ENCODE results near the gene SP100. TPM values are rescaled to one million over a fixed set of nuclear protein-coding genes. Genes with fewer than 3 reads are reported as not detected.
"Not testable (repeated sequence)": the region's sequence is repeated elsewhere in the genome, so short reads cannot be mapped to it uniquely, and the experiment has no call there.

The SP100 gene
- total RNA-seq, 1 donor from 2014 or later, result 8.3 TPM

DNA sequence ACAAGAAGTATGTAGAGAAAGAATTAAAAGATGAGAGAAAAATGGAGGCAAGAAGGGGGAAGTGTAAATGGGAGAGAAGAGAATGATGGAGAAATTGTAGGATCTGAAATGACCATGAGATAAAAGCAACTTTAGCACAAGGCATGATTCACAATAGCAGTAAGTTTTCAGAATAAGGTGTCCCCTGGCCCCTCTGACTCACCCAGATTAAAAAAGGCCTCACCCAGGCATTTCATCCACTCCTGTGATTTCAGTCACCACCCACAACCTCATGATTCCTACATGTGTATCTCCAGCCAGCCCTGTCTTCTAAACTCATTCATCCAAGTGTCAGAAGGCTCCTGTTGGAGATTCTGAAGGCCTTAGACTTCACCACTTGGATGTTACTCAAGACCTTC, 56.6 kb downstream of the SP100 start:
- Mint-ChIP-seq H3K4me1 (ENCODE audit: unreplicated experiment) (peaks cover 7% of the 10 kb centered on the region), H3K27ac (ENCODE audit: unreplicated experiment) (no peak overlapping the region), H3K27me3 (ENCODE audit: unreplicated experiment) (no peaks in the 10 kb centered on the region), H3K4me3 (ENCODE audit: unreplicated experiment) (no peak overlapping the region), H3K9me3 (ENCODE audit: unreplicated experiment) (no peaks in the 10 kb centered on the region), H3K36me3 (ENCODE audit: low read depth, unreplicated experiment) (no peaks in the 10 kb centered on the region)
- DNase-seq (ENCODE audit: low spot score), result no peak
- TF ChIP-seq, protein P1, sequence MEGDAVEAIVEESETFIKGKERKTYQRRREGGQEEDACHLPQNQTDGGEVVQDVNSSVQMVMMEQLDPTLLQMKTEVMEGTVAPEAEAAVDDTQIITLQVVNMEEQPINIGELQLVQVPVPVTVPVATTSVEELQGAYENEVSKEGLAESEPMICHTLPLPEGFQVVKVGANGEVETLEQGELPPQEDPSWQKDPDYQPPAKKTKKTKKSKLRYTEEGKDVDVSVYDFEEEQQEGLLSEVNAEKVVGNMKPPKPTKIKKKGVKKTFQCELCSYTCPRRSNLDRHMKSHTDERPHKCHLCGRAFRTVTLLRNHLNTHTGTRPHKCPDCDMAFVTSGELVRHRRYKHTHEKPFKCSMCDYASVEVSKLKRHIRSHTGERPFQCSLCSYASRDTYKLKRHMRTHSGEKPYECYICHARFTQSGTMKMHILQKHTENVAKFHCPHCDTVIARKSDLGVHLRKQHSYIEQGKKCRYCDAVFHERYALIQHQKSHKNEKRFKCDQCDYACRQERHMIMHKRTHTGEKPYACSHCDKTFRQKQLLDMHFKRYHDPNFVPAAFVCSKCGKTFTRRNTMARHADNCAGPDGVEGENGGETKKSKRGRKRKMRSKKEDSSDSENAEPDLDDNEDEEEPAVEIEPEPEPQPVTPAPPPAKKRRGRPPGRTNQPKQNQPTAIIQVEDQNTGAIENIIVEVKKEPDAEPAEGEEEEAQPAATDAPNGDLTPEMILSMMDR (IDR thresholded peaks at IDR 0.05; ENCODE audit: unreplicated experiment), result no peak

DNA sequence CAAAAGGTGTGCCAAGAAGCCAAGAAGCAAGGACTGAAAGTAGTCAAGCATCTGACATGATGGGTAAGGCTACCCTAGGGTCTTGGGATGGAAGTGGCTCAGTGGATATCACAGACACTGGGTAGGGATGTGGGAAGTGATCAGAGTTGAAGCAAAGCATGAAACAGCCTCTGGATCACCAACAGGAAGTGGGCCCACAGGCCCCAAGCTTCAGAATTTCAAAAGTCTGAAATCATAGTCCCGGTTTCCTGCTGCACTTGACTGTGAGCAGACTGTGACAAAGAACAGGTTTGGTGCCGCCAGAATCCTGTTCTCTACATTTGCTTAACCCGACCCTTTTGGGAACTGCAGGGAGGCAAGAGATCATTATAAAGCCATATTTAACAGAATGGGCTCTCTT, 57.4 kb downstream of the SP100 start:
- TF ChIP-seq, protein P1 (IDR thresholded peaks at IDR 0.05; ENCODE audit: unreplicated experiment), result no peak
- Mint-ChIP-seq H3K4me3 (ENCODE audit: unreplicated experiment) (no peak overlapping the region), H3K27ac (ENCODE audit: unreplicated experiment) (no peak overlapping the region), H3K9me3 (ENCODE audit: unreplicated experiment) (no peaks in the 10 kb centered on the region), H3K4me1 (ENCODE audit: unreplicated experiment) (peaks cover 7% of the 10 kb centered on the region), H3K27me3 (ENCODE audit: unreplicated experiment) (no peaks in the 10 kb centered on the region), H3K36me3 (ENCODE audit: low read depth, unreplicated experiment) (no peaks in the 10 kb centered on the region)
- no peak for DNase-seq (ENCODE audit: low spot score)

DNA sequence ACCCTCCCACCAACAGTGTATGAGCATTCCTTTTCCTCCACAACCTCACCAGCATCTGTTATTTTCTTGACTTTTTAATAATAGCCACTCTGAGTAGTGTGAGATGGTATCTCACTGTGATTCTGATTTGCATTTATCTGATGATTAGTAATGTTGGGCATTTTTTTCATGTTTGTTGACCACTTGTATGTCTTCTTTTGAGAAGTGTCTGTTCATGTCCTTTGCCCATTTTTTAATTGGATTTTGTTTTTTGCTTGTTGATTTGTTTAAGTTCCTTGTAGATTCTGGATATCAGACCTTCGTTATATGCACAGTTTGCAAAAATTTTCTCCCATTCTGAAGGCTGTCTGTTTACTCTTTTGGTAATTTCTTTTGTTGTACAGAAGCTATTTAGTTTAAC, 59.1 kb downstream of the SP100 start:
- DNase-seq (ENCODE audit: low spot score), result no peak
- H3K36me3 Mint-ChIP-seq (ENCODE audit: low read depth, unreplicated experiment), result no peaks in the 10 kb centered on the region

DNA sequence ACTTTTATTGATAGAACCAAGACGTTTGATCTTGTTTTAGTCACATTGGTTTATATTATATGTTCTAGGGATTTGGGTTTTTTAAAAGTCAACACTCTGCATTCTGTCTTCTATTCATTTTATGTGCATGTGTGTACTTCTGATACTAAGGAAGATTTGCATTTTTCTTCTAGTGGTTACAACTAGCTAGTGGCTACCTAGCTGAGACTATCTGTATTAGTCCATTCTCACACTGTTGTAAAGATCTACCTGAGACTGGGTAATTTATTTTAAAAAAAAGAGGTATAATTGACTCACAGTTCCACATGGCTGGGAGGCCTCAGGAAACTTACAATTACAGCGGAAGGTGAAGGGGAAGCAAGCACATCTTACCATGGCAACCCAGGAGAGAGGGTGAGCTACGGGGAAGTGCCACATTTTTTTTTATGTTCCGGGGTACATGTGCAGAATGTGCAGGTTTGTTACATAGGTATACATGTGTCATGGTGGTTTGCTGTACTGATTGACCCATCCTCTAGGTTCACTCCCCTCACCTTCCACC, 69.9 kb downstream of the SP100 start:
- Mint-ChIP-seq H3K4me1 (ENCODE audit: unreplicated experiment) (no peaks in the 10 kb centered on the region), H3K4me3 (ENCODE audit: unreplicated experiment) (no peak overlapping the region), H3K27ac (ENCODE audit: unreplicated experiment) (no peak overlapping the region), H3K27me3 (ENCODE audit: unreplicated experiment) (no peaks in the 10 kb centered on the region), H3K36me3 (ENCODE audit: low read depth, unreplicated experiment) (no peaks in the 10 kb centered on the region), H3K9me3 (ENCODE audit: unreplicated experiment) (no peaks in the 10 kb centered on the region)
- TF ChIP-seq, protein P1 (IDR thresholded peaks at IDR 0.05; ENCODE audit: unreplicated experiment), result no peak
- DNase-seq (ENCODE audit: low spot score), result no peak

More for the DNA sequence above, 59.1 kb downstream of the SP100 start:
- Mint-ChIP-seq H3K4me3 (ENCODE audit: unreplicated experiment) (no peak overlapping the region), H3K9me3 (ENCODE audit: unreplicated experiment) (no peaks in the 10 kb centered on the region), H3K27me3 (ENCODE audit: unreplicated experiment) (no peaks in the 10 kb centered on the region), H3K4me1 (ENCODE audit: unreplicated experiment) (peaks cover 7% of the 10 kb centered on the region), H3K27ac (ENCODE audit: unreplicated experiment) (no peak overlapping the region)
- TF ChIP-seq, protein P1 (IDR thresholded peaks at IDR 0.05; ENCODE audit: unreplicated experiment), result no peak

DNA sequence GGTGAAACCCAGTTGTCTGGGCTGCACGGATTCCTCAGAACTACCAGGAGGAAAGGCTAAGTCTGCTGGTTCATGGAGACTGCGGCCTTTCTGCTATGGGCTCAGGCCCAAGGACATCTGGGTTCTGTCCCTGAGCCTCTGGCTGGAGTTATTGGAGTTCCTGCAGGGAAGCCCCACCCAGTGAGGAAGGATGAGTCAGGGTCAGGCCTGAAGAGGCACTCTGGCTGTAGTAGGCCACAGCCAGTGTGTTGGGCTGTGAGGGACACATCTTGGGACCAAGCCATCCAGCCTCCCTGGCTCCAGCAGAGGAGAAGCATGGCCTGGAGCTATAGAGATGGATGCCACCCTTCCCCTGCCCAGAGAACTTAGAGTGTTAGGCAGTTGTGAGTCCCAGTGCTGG, 75.2 kb downstream of the SP100 start:
- not testable (repeated sequence) for DNase-seq (ENCODE audit: low spot score); H3K36me3 Mint-ChIP-seq (ENCODE audit: low read depth, unreplicated experiment); H3K4me1 Mint-ChIP-seq (ENCODE audit: unreplicated experiment); H3K27ac Mint-ChIP-seq (ENCODE audit: unreplicated experiment); H3K9me3 Mint-ChIP-seq (ENCODE audit: unreplicated experiment); H3K4me3 Mint-ChIP-seq (ENCODE audit: unreplicated experiment); H3K27me3 Mint-ChIP-seq (ENCODE audit: unreplicated experiment)

All from endothelial cell (in vitro differentiated cells).